Testis (tissue), 2 donors: ENCODE data around the gene RNF212.

Experiments used
- POLR2A ChIP-seq: fragments of 450-650 bp; IDR thresholded peaks from one replicate; pipeline ENCODE4 v1.6.1; 2017; ENCODE audit warnings: antibody characterized with exemption, mild to moderate bottlenecking, moderate library complexity
- TF ChIP-seq, protein P1 (sequence below), 3 experiments: fragments of 450-650 bp in 2 of 3; fragments of 200-600 bp in 1 of 3; sonication (generic) in 1 of 3; IDR thresholded peaks; one replicate each; pipeline ENCODE4 v1.5.1; 2016 to 2019; ENCODE audit warnings: antibody characterized with exemption in 3 of 3, mild to moderate bottlenecking in 2 of 3, moderate library complexity in 1 of 3

DNA sequence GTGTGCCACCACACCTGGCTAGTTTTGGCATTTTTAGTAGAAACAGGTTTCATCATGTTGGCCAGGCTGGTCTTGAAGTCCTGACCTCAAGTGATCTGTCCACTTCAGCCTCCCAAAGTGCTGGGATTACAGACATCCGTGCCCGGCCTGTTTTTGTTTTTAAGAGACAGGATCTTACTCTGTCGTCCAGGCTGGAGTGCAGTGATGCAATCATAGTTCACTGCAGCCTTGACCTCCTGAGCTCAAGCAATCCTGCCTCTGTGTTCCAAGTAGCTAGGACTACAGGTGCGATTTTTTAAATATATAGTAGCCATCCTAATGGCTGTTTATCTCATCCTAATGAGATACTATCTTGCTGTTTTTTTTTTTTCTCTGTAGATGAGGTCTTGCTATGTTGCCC lies 47.6 kb downstream of the RNF212 start:
- TF ChIP-seq, protein P1, sequence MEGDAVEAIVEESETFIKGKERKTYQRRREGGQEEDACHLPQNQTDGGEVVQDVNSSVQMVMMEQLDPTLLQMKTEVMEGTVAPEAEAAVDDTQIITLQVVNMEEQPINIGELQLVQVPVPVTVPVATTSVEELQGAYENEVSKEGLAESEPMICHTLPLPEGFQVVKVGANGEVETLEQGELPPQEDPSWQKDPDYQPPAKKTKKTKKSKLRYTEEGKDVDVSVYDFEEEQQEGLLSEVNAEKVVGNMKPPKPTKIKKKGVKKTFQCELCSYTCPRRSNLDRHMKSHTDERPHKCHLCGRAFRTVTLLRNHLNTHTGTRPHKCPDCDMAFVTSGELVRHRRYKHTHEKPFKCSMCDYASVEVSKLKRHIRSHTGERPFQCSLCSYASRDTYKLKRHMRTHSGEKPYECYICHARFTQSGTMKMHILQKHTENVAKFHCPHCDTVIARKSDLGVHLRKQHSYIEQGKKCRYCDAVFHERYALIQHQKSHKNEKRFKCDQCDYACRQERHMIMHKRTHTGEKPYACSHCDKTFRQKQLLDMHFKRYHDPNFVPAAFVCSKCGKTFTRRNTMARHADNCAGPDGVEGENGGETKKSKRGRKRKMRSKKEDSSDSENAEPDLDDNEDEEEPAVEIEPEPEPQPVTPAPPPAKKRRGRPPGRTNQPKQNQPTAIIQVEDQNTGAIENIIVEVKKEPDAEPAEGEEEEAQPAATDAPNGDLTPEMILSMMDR (IDR thresholded peaks at IDR 0.05) = no peak
- TF ChIP-seq POLR2A = no peak
